Epidermal melanocyte (primary cell): ENCODE measurements around the gene CDK6.

ENCODE experiments used
- DNase-seq: peaks from one replicate; pipeline ENCODE4 v3.0.0; 2011; ENCODE audit warnings: low spot score; ENCODE audit not compliant: insufficient read length

CDK6 gene

DNA sequence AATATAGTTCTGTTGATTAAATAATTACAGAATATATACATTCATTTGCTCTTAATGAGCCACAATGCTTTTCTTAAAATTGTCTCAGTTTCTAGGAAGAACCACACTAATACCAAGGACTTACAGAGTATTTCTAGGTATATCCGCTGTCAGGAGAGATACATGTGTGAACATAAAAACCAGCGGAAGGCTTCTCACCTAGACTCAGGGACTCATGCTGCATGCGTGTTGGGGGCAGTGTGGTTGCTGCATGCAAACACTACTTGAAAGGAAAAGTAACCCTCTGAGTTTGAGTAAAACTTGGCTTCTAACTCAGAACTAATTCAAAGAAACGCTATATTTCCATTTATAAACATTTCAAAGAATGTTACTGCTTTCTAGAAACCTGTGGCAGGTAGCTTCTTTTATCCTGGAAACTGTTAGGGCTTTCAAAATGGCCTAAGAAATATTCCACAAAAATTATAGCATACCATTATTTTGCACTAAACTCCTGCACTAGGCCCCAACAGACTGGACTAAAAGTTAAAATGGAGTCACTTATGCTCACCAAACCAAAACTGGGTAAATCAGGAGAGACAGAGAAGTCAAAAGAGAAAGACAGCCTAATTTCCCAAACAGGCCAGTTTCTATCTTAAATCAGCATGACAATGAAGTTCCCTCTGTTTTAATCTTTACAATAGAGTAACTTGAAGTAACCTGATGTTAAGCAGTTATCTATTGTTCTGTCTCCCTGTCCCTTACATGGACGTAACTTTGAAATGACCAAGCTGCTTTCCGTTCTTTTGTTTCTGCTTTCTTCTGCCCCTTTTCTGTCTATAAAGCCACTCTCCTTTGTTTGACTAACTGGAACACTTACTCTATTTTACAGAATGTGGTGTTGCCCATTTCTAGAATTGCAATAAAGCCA lies 151.0 kb downstream of the CDK6 start:
- no peak for DNase-seq

DNA sequence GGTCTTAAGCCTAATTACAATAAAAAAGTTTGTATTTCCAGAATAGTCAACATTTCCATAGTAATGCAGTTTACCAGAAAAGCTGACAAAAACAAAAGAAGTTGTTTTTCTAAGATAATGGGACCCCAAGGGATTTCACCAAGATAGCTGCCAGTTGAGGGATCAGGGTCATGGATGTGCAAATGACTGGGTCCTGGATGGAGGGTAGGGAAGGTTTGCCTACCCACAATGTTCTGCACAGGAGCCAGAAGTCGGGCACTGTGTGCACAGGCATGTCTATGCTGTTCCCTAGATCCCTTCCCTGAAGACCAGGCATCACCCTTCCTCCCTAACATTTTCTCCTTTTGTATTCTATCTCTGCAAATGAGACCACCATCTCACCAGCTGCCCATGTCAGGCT lies 152.1 kb downstream of the CDK6 start:
- DNase-seq = no peak

DNA sequence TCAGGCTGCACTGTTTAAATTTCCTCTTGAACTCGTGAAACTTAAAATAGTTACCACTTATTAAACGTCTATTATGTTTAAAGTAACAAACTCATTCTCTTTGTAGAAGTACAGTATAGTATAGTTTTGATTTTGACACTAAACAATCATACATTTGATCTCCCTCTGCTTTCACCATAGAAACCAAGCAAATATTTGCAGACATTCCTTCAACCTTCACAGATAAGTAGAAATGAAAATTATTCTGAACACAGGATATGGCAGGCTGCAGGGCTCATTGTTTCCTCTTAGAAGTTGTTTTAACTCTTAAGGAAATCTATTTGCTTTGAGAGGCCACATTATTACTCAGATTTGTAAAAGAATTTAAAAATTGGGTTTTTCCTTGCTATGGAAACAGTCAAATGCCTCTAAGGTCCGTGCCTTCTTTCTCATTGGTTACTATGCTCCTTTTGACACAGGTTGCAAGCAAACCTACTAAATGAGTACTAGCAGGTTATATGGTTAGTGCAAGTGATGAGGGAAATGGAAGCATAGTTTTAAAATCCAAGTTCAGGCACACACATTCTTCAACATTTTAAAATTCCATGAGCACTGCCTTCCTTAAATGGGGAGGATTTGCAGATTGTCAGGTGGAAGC lies 153.4 kb downstream of the CDK6 start:
- no peak for DNase-seq

DNA sequence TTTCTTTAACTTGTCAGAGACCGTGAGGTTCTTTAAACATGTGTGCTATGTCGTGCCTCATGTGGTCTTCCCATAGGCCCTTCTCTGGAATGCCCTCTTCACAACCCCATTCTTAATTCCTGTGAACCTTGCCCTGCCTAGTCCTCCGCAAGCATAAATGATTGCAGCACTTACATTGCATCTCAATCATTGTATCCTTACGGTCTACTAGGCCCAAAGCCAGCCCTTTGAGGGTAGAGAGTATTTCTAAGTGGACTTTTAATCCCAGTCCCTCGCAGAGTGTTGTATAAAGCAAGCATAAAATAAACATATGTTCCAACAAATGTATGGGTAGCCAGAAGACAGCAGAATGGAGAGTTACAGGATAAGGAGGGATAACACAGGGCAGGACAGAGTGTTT lies 154.0 kb downstream of the CDK6 start:
- DNase-seq = no peak

DNA sequence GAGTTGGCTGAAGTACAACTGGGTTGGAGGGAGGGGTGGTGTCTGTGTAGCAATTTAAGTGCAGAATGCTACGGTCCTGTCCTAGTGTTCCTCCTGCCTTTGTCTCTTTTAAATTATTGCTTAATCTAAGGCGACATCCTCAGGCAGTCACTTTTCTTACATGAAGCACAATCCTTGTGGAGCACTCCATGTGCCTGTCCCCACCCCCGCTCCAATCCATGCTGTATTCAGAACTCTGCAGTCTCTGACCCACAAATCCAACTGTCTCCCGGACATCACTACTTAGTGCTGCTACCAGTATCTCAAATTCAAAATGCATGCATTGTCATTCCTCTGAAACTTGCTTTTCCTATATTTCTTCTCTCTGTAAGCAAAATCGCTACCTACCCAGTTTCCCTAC lies 154.7 kb downstream of the CDK6 start:
- no peak for DNase-seq

DNA sequence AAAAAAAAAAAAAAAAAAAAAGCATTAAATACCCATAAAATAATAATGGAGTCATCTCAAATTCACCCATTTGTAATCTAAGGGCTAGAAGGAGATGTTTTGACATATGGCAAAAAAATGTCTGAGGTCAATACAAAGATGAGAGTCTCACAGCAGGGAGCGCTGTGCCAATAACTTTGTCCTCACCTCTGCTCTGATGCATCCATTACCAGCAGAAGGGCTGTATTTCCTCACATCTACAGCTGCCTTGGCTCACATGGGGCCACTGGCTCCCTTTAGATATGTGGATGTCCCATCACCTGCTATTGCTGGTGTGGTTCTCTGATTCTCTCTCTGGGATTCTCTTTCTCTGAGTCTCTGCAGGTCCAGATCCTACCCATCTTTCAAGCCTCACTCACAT lies 155.9 kb downstream of the CDK6 start:
- DNase-seq = no peak

DNA sequence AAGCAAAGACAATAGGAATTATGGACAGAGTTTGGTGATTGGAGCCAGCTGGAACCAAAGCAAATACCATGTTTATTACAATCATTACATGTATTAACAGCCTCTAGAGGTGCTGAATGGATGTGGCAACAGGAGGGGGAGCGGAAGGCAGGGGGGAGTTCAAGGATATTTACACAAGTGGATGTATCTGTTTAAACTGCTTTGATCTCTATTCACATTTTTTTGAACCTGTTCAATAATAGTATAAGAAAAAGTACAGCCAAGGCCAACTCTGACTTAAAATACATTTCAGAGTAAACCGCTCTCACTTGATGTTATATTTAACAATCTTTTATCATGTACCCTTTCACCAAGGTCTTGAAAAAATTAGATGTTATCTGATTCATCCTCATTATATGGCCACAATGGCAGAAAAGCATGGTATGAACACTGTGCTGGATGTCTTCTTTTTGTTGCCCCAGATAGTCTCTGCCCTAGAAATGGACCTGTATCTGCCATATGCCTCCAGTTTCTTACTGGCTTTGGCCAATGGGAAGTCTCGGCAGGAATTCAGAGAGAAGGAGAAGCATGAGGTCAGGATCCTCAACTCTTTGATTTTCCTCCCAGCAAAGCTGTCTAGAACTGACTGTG lies 158.0 kb downstream of the CDK6 start:
- no peak for DNase-seq

DNA sequence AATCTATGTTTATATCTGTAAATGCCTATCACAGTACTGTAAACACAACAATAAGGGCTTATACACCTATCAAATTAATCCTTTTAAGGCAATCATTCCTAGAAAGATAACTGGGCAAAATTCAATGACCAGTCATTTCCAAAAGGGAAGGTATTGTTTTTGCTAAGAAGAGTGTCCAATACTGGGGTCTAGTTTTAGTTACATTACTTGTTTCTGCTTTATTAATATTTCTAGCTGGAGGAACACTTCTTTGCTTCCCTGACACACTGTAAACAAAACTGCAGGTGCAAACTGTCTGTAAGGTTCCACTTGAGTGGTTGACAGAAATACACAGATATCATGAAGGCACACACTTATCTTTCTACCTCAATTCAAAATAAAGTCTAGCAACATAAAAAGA lies 162.0 kb downstream of the CDK6 start:
- no peak for DNase-seq

DNA sequence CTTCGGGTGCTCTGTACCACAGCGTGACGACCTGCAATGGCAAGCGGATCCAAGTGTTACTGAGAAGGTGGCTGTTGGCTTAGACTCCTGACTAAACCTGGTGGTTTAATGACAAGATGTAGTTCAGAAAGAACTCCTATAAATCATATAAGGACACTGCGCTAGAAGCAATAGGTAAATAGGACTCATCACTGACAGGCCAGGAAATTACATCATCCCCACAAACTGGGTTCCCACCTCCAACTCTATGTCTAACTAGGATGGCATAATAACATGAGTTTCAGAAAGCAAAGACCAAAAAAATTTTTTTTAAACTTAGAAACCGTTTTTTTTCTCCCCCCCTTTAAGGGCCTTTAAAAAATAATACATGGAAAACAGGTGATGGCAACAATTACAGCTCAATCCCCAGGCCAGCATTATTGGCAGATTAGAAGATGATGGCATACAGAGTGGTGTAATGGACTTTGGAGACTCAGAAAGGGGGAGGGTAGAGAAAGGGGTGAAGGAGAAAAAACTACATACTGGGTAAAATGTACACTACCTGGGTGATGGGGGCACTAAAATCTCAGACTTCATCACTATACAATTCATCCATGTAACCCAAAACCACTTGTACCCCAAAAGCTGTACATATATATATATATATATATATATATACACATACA lies 164.7 kb downstream of the CDK6 start:
- DNase-seq = no peak

DNA sequence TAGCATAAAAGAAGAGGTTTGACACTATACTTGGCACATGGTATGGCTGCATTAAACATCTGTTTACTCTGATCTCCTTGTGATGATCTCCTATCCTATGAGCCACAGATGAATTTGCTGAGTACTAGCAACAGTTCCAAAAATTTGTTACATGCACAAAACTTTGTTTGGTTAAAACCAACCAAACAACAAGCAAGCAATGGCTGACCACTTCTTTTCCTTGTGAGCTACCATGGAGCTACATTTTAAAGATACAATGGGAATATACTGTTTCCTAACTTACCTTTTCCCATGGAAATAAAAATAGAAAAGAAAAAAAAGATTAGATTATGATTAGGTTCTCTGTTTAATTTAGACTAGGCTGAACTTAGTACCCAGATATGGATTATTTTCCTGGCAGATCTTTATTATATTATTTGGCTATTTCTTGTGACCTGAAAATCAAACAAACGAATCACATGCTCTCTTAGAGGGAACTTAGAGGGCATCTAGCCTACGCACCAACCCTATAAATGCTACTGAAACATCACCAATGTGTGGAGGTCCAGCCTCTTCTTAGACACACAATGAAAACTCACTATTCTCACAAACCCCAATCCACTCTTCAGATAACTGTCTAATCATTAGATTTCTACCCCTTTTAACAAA lies 166.0 kb downstream of the CDK6 start:
- no peak for DNase-seq

DNA sequence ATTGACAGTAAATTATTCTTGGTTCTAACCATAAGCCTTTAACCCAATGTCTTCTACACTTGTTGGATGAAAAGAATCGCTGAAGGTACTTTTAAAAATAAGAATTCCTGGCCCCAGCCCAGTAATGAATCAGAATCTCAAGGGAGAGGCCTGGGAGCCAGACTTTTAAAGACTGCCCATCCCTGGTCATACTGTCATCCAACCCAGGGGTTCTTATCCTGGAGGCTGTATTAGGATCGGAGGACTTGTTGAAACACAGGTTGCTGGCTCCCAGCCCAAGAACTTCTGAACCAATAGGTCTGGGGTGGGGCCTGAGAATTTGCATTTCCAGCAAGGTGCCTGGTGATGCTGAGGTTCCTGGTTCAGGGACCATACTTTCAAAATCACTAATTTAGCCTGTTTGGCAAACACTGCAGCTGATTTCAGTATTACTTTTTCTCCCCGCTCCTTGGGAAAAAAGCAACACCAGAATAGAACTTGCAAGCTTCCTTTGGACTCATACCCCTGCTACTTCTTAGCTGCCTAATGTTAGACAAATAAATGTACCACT lies 166.7 kb downstream of the CDK6 start:
- no peak for DNase-seq

DNA sequence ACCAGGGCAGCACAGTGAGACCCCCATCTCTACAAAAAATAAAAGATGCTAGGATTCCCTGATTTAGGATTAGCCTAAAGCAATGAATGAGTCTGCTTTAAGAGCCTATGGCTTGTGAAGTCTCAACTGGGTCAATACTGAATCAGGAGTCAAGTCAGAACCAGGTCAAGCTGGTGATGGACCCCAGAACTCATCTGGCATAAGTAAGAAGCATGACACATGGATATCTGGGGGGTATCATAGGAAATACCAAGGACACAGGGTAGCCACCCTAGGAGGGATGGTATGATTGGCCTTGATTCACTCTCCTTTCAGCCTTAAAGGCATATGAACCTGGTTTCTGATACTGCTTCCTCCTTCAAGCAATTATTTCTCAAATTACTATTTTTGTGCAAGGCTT lies 167.8 kb downstream of the CDK6 start:
- no peak for DNase-seq

DNA sequence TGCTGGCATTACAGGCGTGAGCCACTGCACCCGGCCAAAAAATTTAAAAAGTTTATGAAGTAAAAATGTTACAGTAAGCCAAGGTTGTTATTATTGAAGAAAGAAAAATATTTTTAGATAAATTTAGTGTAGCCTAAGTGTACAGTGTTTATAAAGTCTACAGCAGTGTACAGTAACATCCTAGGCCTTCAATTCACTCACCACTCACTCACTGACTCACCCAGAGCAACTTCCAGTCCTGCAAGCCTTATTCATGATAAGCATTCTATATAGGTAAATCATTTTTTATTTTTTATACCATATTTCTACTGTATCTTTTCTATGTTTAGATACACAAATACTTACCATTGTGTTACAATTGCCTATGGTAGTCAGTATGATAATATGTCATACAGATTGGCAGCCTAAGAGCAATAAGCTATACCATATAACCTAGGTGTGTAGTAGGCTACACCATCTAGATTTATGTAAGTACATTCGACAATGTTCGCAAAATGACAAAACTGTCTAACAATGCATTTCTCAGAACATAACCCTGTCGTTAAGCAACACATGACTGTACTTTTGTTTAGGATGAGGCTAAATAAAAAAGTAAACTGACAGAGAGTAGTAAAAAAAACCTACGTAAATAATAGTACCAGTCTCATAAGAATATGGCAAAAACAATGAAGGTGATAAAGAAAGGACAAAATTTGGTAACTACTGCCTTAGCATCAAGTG lies 168.4 kb downstream of the CDK6 start:
- DNase-seq = no peak

DNA sequence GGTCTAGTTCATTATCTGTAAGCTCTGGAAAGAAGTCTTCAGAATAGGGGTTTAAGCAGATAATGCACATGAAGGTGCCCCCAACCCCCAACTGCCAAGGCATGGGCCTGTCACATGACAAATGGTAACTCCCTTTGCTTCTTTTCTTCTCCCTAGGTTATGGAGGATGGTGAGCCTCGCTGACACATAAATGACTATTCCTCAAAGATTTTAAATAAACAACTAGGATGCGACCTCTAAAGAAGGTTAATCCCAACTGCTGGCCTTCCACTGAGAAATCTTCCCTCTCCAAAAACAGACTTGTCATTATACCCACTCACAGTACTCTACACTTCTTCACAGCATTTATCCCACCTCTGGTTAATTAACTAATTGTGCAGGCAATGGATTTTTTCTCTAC lies 170.4 kb downstream of the CDK6 start:
- no peak for DNase-seq

DNA sequence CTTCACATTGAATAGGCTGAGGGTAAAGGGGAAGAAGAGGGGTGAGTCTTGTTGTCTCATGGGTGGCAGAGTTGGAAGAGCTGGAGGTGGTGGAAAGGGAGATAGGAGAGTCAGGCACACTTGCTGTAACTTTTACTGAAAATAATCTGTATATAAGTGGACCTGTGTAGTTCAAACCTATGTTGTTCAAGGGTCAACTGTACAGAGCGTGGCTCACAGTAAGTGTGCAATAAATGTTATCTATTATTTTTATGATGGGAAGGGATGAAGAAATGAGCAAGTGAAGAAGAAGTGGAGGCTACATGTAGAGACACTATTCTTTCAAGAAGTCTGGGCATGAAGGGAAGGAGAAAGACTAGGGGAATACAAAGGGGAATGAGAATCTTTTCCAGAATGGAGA lies 174.7 kb downstream of the CDK6 start:
- DNase-seq = no peak

DNA sequence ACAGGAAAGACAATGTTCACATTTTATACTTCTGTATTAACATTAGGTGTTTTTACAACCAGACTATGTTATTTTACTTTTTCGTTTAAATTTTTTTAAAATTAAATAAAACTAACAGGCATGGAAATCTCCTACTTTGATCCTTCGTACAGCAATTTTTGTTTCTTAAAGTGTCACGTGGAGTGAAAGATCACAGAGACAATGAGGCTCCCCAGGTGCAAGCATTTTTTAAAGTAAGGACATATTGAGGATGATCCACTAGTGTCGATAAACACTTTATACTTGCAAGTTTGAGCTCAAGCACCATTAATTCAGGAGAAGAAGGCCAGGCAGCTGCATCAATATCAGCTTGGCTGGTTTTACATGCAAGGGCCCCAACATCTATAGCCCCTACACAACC lies 177.7 kb downstream of the CDK6 start:
- no peak for DNase-seq

DNA sequence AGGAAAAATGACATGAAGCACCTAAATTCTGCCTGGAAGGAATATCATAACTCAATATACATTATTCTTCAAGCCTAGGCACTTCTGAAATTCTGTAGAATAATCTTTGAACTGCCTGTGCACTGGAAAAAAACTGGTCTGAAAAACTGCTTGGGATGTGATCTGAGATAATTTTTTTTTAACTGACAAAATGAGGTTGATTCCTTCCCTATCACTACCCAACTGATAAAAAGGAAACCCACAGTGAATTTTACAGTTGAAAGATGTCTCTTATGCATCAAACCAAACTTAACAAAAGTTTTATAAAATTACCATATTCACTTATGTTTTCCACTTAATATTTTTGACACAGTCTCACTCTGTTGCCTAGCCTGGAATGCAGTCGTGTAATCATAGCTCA lies 179.0 kb downstream of the CDK6 start:
- no peak for DNase-seq

DNA sequence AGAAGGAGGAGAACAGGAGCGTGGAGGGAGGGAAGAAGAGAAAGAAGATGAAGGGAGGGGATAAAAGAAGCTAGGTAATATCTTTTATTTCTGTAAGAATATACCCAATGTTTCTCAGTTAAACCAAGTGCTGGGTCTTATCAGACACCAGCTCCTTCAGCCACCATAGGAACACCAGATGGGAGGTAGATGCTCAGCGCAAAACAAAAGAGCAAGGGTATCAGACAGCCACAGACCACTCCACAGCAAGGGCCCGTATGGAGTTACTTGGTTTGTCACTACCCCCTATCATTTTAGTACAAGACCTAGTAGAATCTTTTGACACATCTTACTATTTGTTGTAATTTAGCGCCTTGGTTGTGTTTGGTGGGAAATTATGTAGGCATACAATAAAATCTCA lies 180.3 kb downstream of the CDK6 start:
- DNase-seq = no peak

DNA sequence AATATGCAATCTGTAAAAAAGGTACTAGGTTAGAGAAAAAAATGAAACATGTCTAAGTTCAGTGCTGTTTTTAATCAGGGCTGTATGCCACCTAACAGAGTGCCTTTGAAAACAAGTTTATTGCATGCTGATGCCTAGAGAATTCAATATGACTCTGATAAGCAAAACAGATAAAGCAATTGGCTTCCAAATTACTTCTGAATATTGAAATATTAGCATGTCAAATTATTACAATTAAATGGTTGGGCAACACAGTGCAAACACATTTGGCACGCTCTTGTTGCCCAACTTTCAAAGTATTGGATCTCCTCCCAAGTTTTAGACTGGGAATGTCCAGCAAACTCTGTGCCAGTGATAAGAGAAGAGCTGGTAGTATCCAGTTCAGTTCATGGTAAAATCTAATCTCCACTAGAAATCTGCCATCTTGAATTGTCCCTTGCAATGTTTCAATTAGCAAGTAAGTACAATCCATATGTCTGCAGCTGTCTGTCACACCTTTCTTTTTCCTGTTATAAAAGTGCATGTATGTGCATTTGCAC lies 181.0 kb downstream of the CDK6 start:
- DNase-seq = no peak

DNA sequence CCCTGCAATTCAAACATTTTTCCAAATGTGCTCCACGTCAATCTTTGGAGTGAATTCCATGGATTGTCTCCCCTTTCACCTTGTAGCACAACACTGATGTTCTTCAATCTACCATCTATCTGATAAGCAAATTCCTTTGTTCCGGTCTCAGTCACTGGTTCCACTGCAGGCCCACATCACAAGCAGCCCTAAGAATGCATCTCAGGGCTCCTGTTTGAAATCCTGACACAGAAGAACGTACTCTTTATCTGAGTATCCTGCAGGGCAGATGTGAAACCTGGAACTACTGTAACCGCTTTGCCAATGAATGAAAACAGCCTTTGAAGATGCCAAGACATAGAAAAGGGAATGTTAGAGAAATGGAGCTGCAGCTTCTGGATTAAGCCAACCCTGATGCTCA lies 183.2 kb downstream of the CDK6 start:
- DNase-seq = no peak
